Measurements from ENCODE around the gene DTD2. TPM values are rescaled to one million over a fixed set of nuclear protein-coding genes. Genes with fewer than 3 reads are reported as not detected.
A peak's percentile ranks its signal among the peaks of the same experiment; 100 is the strongest.

Gene DTD2
- total and polyA plus RNA-seq, 2 of the 4 experiments (the other 2 are of a cell fraction) = 16.9 to 24.9 TPM

GRCh38 chr14:31449971-31450610 is 7.2 kb downstream of the DTD2 start:
- Histone ChIP-seq H3K4ac (ENCODE audit: low read depth, low read length) (no peak overlapping the region), H4K20me1 (ENCODE audit: insufficient read depth, low read length) (no peaks in the 10 kb centered on the region), H3K4me2 (ENCODE audit: low read depth, low read length) (no peak overlapping the region), H3K14ac (replicated peaks; ENCODE audit: low read depth, low read length) (no peak overlapping the region), H3K27me3 (ENCODE audit: control insufficient read depth, insufficient read depth, low read length) (no peaks in the 10 kb centered on the region), H2AFZ (replicated peaks; ENCODE audit: low read length, poor library complexity) (no peak overlapping the region), H3K4me1 (ENCODE audit: control insufficient read depth, insufficient read depth, low read length) (no peaks in the 10 kb centered on the region), H4K8ac (ENCODE audit: low read depth in 2 of 2, low read length in 2 of 2) (no peak overlapping the region), H2BK120ac (ENCODE audit: low read depth, low read length) (no peak overlapping the region), H2BK15ac (ENCODE audit: low read depth, low read length) (no peak overlapping the region), H2BK5ac (ENCODE audit: low read depth, low read length, poor library complexity, severe bottlenecking) (no peak overlapping the region), H3K18ac (ENCODE audit: low read depth, low read length) (no peak overlapping the region), H3K23ac (ENCODE audit: low read depth, low read length) (no peak overlapping the region), H3K9me3 (ENCODE audit: control insufficient read depth, insufficient read depth, low read length) (no peaks in the 10 kb centered on the region), H3K4me3 (ENCODE audit: insufficient read depth, low read depth, low read length) (no peak overlapping the region), H4K91ac (ENCODE audit: insufficient read depth, low read depth, low read length) (no peak overlapping the region), H3K79me1 (ENCODE audit: low read depth in 1 of 2, low read length in 2 of 2) (peaks cover 0 to 4% of the 10 kb centered on the region in 2 experiments; a peak in 1 of 4 replicates), H4K5ac (ENCODE audit: low read depth, low read length) (no peak overlapping the region), H3K9me1 (ENCODE audit: insufficient read depth, low read length) (no peaks in the 10 kb centered on the region), H3K56ac (ENCODE audit: extremely low read depth, insufficient read depth, low read length) (no peak overlapping the region), H2BK20ac (ENCODE audit: low read depth, low read length) (no peak overlapping the region), H2AK5ac (ENCODE audit: low read depth, low read length) (no peak overlapping the region), H3K36me3 (ENCODE audit: control insufficient read depth, insufficient read depth, low read length) (peaks cover 5% of the 10 kb centered on the region; the same call in 1 of the 2 replicates), H2AK9ac (replicated peaks; ENCODE audit: low read depth, low read length, poor library complexity) (no peak overlapping the region), H3K27ac (ENCODE audit: insufficient read depth, low read length) (no peak overlapping the region), H3K9ac (ENCODE audit: low read depth, low read length) (no peak overlapping the region)
- intact Hi-C loops (cut with micrococcal nuclease) (loop anchor here (5.0 kb wide), 1 partner anchor 802 kb away; no protein-coding TSS in a partner anchor), dilution Hi-C loops (cut with HindIII; ENCODE audit: low sequenced_read_pairs, unreplicated experiment) (no loop called here), in situ Hi-C loops (cut with MboI; ENCODE audit: low sequenced_read_pairs) (no loop called here)
- DNase-seq (peak; percentile 41), ATAC-seq (ENCODE audit: low read depth) (peak; percentile 81)
- ChIA-PET CTCF (interaction anchor here (0.6 to 1.5 kb wide), 5 partner anchors 8 to 774 kb away, joined by 3 read pairs; no protein-coding TSS in a partner anchor), POLR2A (ENCODE audit: unreplicated experiment) (no interaction called here)
- no CpG with 5 or more reads among the region's 2 CpGs for WGBS, 2 experiments (ENCODE audit: extremely low coverage in 2 of 2, insufficient read length in 1 of 2)
- TF ChIP-seq RCOR1 (IDR thresholded peaks at IDR 0.05; ENCODE audit: insufficient replicate concordance, low read length) = no peak
- no peak for TF ChIP-seq MAFK (IDR thresholded peaks at IDR 0.05; ENCODE audit: low read depth, low read length)
- TF ChIP-seq RAD21 (IDR thresholded peaks at IDR 0.05; ENCODE audit: low read length) = peak; percentile 61
- no peak for TF ChIP-seq CEBPB (IDR thresholded peaks at IDR 0.05; ENCODE audit: low read depth, low read length)
- no peak for TF ChIP-seq ELK1 (IDR thresholded peaks at IDR 0.05; ENCODE audit: borderline replicate concordance, low read depth, low read length)
- no peak for TF ChIP-seq NFE2L2 (IDR thresholded peaks at IDR 0.05; ENCODE audit: low read depth, low read length)
- no peak for TF ChIP-seq RFX5 (IDR thresholded peaks at IDR 0.05; ENCODE audit: low read depth, low read length)
- TF ChIP-seq USF2 (IDR thresholded peaks at IDR 0.05; ENCODE audit: low read depth, low read length) = no peak
- TF ChIP-seq FOS (IDR thresholded peaks at IDR 0.05; ENCODE audit: low read depth, low read length) = no peak
- TF ChIP-seq POLR2A (IDR thresholded peaks at IDR 0.05; ENCODE audit: low read depth, low read length) = no peak
- TF ChIP-seq MAZ (IDR thresholded peaks at IDR 0.05; ENCODE audit: borderline replicate concordance, low read depth, low read length) = no peak
- peak; percentile 42; the same call in 1 of the 2 replicates for TF ChIP-seq SMC3 (IDR thresholded peaks at IDR 0.05; ENCODE audit: low read depth, low read length)
- TF ChIP-seq BHLHE40 (IDR thresholded peaks at IDR 0.05; ENCODE audit: low read depth, low read length) = no peak
- TF ChIP-seq CTCF (conservative IDR thresholded peaks at IDR 0.05; ENCODE audit: low read depth, low read length) = peak; percentile 61
- TF ChIP-seq MXI1 (IDR thresholded peaks at IDR 0.05; ENCODE audit: borderline replicate concordance, low read depth, low read length) = no peak
- TF ChIP-seq CHD1 (IDR thresholded peaks at IDR 0.05; ENCODE audit: low read depth, low read length) = no peak
- no TSS peak for BruUV-seq (replicated peaks)
